K562 (cell line): ENCODE data around the gene PHYH.

Experiments
- BRD9 ChIP-seq: fragments of 450-650 bp; IDR thresholded peaks from 2 replicates; pipeline ENCODE4 v1.6.1; 2018; ENCODE audit warnings: low read depth; ENCODE audit not compliant: partially characterized antibody
- CREB3L1 ChIP-seq: fragments of 450-650 bp; IDR thresholded peaks from 2 replicates; pipeline ENCODE4 v1.6.1; 2014; ENCODE audit warnings: low read depth, mild to moderate bottlenecking, moderate library complexity, borderline replicate concordance
- CTCF ChIP-seq, 3 experiments: IDR thresholded peaks in 2 of 3; conservative IDR thresholded peaks in 1 of 3; 2 replicates each; pipeline ENCODE4 v1.5.1; 2011 to 2012; ENCODE audit warnings: low read length in 3 of 3, mild to moderate bottlenecking in 3 of 3, control low read depth in 2 of 3, improper control_type of control experiment in 1 of 3, inconsistent platforms in 1 of 3, low read depth in 1 of 3, mixed read lengths in 1 of 3, moderate library complexity in 1 of 3; ENCODE audit not compliant: insufficient read depth in 2 of 3
- E2F5 ChIP-seq: sonication (generic); formaldehyde crosslinking; IDR thresholded peaks from 2 replicates; pipeline ENCODE4 v1.8.0; 2022; ENCODE audit warnings: mild to moderate bottlenecking, missing genetic modification reagents
- ELF1 ChIP-seq: fragments of 200-800 bp; sonication (Bioruptor generic); IDR thresholded peaks from 2 replicates; pipeline ENCODE4 v1.6.1; 2016; ENCODE audit warnings: missing genetic modification characterization, missing compliant biosample characterization
- ERF ChIP-seq: fragments of 450-650 bp; formaldehyde crosslinking; IDR thresholded peaks from 2 replicates; pipeline ENCODE4 v1.4.0; 2020; ENCODE audit warnings: mild to moderate bottlenecking, mixed read lengths
- FOXA1 ChIP-seq: fragments of 450-650 bp; IDR thresholded peaks from 2 replicates; pipeline ENCODE4 v1.6.1; 2016; ENCODE audit warnings: mild to moderate bottlenecking, borderline replicate concordance
- HMG20B ChIP-seq: fragments of 250-450 bp; sonication (Bioruptor Pico); IDR thresholded peaks from 2 replicates; pipeline ENCODE4 v1.5.0; 2021; ENCODE audit warnings: mild to moderate bottlenecking
- JUNB ChIP-seq: fragments of 450-650 bp; formaldehyde crosslinking; conservative IDR thresholded peaks from 2 replicates; pipeline ENCODE4 v1.4.0; 2020; ENCODE audit warnings: mild to moderate bottlenecking
- KAT8 ChIP-seq: fragments of 450-650 bp; IDR thresholded peaks from 2 replicates; pipeline ENCODE4 v1.6.1; 2016; ENCODE audit warnings: low read depth, mild to moderate bottlenecking
- KLF16 ChIP-seq: IDR thresholded peaks from 2 replicates; pipeline ENCODE4 v1.6.1; 2016; ENCODE audit warnings: antibody characterized with exemption
- RAD21 ChIP-seq, 2 experiments: fragments of 250-450 bp in 1 of 2; fragments of 450-650 bp in 1 of 2; sonication (Bioruptor Pico) in 1 of 2; formaldehyde crosslinking in 1 of 2; IDR thresholded peaks in 1 of 2; conservative IDR thresholded peaks in 1 of 2; 2 replicates each; pipeline versions ENCODE4 v1.4.0 to v1.8.0; 2020 to 2022; ENCODE audit warnings: mild to moderate bottlenecking in 2 of 2, moderate library complexity in 1 of 2
- TAF1 ChIP-seq: IDR thresholded peaks from 2 replicates; pipeline ENCODE4 v1.6.1; 2011; ENCODE audit warnings: mild to moderate bottlenecking, low read length, moderate library complexity; ENCODE audit not compliant: insufficient read depth, control insufficient read depth, severe bottlenecking; ENCODE audit errors: extremely low read depth
- ZBTB11 ChIP-seq, 3 experiments: fragments of 200-800 bp in 1 of 3; fragments of 250-450 bp in 1 of 3; fragments of 450-650 bp in 1 of 3; sonication (Bioruptor Pico) in 1 of 3; sonication (Bioruptor generic) in 1 of 3; formaldehyde crosslinking in 1 of 3; IDR thresholded peaks; 2 replicates each; pipeline versions ENCODE4 v1.6.1 to v1.8.0; 2016 to 2022; ENCODE audit warnings: mild to moderate bottlenecking in 2 of 3, missing genetic modification characterization in 2 of 3, missing compliant biosample characterization in 1 of 3, moderate library complexity in 1 of 3

- TF ChIP-seq JUNB (CRISPR knock-in tag) (no peak), ERF (CRISPR knock-in tag) (no peak), HMG20B (CRISPR knock-in tag) (no peak), RAD21 (CRISPR knock-in tag; conservative IDR thresholded peaks at IDR 0.05 in 1 of 2, IDR thresholded peaks at IDR 0.05 in 1 of 2) (no peak), ELF1 (no peak), FOXA1 (no peak), CREB3L1 (no peak), KLF16 (no peak), TAF1 (no peak), CTCF (IDR thresholded peaks at IDR 0.05 in 2 of 3, conservative IDR thresholded peaks at IDR 0.05 in 1 of 3; ENCODE audit: insufficient read depth in 2 of 3, low read depth in 1 of 3, low read length in 3 of 3) (no peak), KAT8 (no peak), BRD9 (no peak), ZBTB11 (CRISPR knock-in tag; IDR thresholded peaks at IDR 0.05) (no peak), E2F5 (CRISPR knock-in tag) (no peak)
Observed at GRCh38 chr10:13340068-13340467, 40.2 kb upstream of the PHYH start.
